ENCODE measurements around the gene B3GNT9. TPM values are rescaled to one million over a fixed set of nuclear protein-coding genes. Genes with fewer than 3 reads are reported as not detected.
A peak's percentile ranks its signal among the peaks of the same experiment; 100 is the strongest.

The B3GNT9 gene
- total and polyA plus RNA-seq, 2 of the 8 experiments (the other 6 are each of a cell fraction or from before 2014, with no cell fraction given) = 3.5 to 9.0 TPM

- no peak overlapping the region for H2BK12ac ChIP-seq (ENCODE audit: low read depth, low read length)
- no peaks in the 10 kb centered on the region for H3K79me1 ChIP-seq (ENCODE audit: low read depth, low read length)
- H3K27ac ChIP-seq (ENCODE audit: low read depth, low read length) = no peak overlapping the region
- H2AK5ac ChIP-seq (ENCODE audit: low read depth, low read length) = no peak overlapping the region
- no peak overlapping the region for H3K23ac ChIP-seq (ENCODE audit: insufficient read length)
- WGBS, 2 experiments (ENCODE audit: extremely low coverage in 1 of 2, insufficient coverage in 1 of 2, insufficient read length in 1 of 2, insufficient replicate concordance in 2 of 2, low coverage in 1 of 2, low lambda C conversion rate in 2 of 2, missing lambda C conversion rate in 1 of 2) = 7% methylated on average over 31 of the region's 34 CpGs; no CpG with 5 or more reads in 1 of the 2 experiments
- peak overlapping the region; percentile 74 to 77 for H3K4me2 ChIP-seq (ENCODE audit: insufficient read depth in 1 of 2, low read depth in 2 of 2, low read length in 2 of 2)
- H3K36me3 ChIP-seq (ENCODE audit: control insufficient read depth in 2 of 4, insufficient read depth in 4 of 4, low read length in 3 of 4) = peaks cover 0 to 10% (median 0%) of the 10 kb centered on the region in 4 experiments; a peak in 1 of 8 replicates
- H4K20me1 ChIP-seq (replicated peaks in 1 of 2; ENCODE audit: control insufficient read depth in 1 of 2, insufficient read depth in 2 of 2, low read length in 2 of 2) = peaks cover 10 to 25% of the 10 kb centered on the region in 2 experiments
- no peak overlapping the region for H4K5ac ChIP-seq (ENCODE audit: insufficient read length, low read depth, low read length)
- H3K79me2 ChIP-seq (ENCODE audit: control insufficient read depth in 1 of 2, insufficient read depth in 2 of 2, low read length in 2 of 2) = no peaks in the 10 kb centered on the region
- H2BK5ac ChIP-seq (ENCODE audit: low read depth, low read length) = no peak overlapping the region
- no peak overlapping the region for H3K4ac ChIP-seq (replicated peaks; ENCODE audit: insufficient read length, low read depth, low read length)
- TF ChIP-seq CHD1 (IDR thresholded peaks at IDR 0.05; ENCODE audit: low read depth, low read length) (no peak), ATF2 (IDR thresholded peaks at IDR 0.05; ENCODE audit: low read length) (no peak), SUZ12 (IDR thresholded peaks at IDR 0.05; ENCODE audit: low read length) (peak; percentile 83; the same call in 1 of the 2 replicates)
- peaks cover 0 to 28% (median 19%) of the 10 kb centered on the region in 4 experiments; a peak in 6 of 7 replicates for H3K4me1 ChIP-seq (replicated peaks in 1 of 4; ENCODE audit: control insufficient read depth in 3 of 4, insufficient read depth in 4 of 4, low read length in 3 of 4)
- no peaks in the 10 kb centered on the region for H3K9me3 ChIP-seq (ENCODE audit: insufficient read depth in 2 of 2, low read depth in 1 of 2, low read length in 1 of 2)
- no peak overlapping the region for H2AFZ ChIP-seq (ENCODE audit: low read length)
- POLR2A ChIA-PET (ENCODE audit: partially characterized antibody) = interaction anchor here (2.6 to 7.9 kb wide), 2 partner anchors 11 to 17 kb away, joined by 11 to 59 read pairs; partner anchors contain the start of gene NOL3
- H2BK120ac ChIP-seq (replicated peaks; ENCODE audit: low read depth, low read length) = no peak overlapping the region
- H3K18ac ChIP-seq (ENCODE audit: extremely low read depth, low read length) = no peak overlapping the region
- H2BK15ac ChIP-seq (ENCODE audit: low read length) = no peak overlapping the region
- H3K56ac ChIP-seq (replicated peaks; ENCODE audit: insufficient read length, low read depth, low read length) = no peak overlapping the region
- H3K4me3 ChIP-seq (ENCODE audit: extremely low read depth in 1 of 4, insufficient read depth in 2 of 4, low read depth in 3 of 4, low read length in 4 of 4) = peak overlapping the region; percentile 37 to 61 (median 46)
- no peak overlapping the region for H2BK20ac ChIP-seq (ENCODE audit: low read length)
- DNase-seq (ENCODE audit: low read depth in 1 of 2, low spot score in 2 of 2) = peak in 1 of 2 experiments; percentile 73
- CTCF ChIA-PET (ENCODE audit: partially characterized antibody) = interaction anchor here (0.6 to 19.3 kb wide), 10 partner anchors 2 to 198 kb away, joined by 3 to 291 read pairs (median 15); partner anchors contain the start of genes B3GNT9, CES3, FBXL8 and HSF4
- H3K27me3 ChIP-seq (replicated peaks in 1 of 4; ENCODE audit: control insufficient read depth in 3 of 4, extremely low read depth in 1 of 4, insufficient read depth in 3 of 4, low read length in 3 of 4) = peaks cover 94 to 100% (median 98%) of the 10 kb centered on the region in 4 experiments
- no peak for FAIRE-seq
- H4K91ac ChIP-seq (replicated peaks; ENCODE audit: insufficient read length, low read length) = no peak overlapping the region
- no peak overlapping the region for H3K14ac ChIP-seq (ENCODE audit: insufficient read length)
- no peak overlapping the region for H4K8ac ChIP-seq (ENCODE audit: extremely low read depth, insufficient read depth, low read length)
- peaks cover 18% of the 10 kb centered on the region for H3K23me2 ChIP-seq (ENCODE audit: low read depth, low read length)
- H3K9ac ChIP-seq (replicated peaks in 1 of 4; ENCODE audit: extremely low read depth in 1 of 4, low read depth in 3 of 4, low read length in 3 of 4) = no peak overlapping the region
Measured at GRCh38 chr16:67158637-67159600, 8.1 kb upstream of the B3GNT9 start.
